H1 (cell line): Measurements from ENCODE around the gene ARPC2. TPM values are rescaled to one million over a fixed set of nuclear protein-coding genes. Genes with fewer than 3 reads are reported as not detected.

Experiments
- CHD7 ChIP-seq: fragments of 300-600 bp; sonication (generic); IDR thresholded peaks from 2 replicates; pipeline ENCODE4 v1.7.1; 2012; ENCODE audit warnings: low read length, moderate library complexity, mild to moderate bottlenecking, inconsistent platforms; ENCODE audit not compliant: insufficient replicate concordance
- TCF12 ChIP-seq: IDR thresholded peaks from 2 replicates; pipeline ENCODE4 v1.6.1; 2011; ENCODE audit warnings: low read depth, mild to moderate bottlenecking, low read length
- USF2 ChIP-seq: IDR thresholded peaks from 2 replicates; pipeline ENCODE4 v1.6.1; 2011; ENCODE audit warnings: low read length, improper control_type of control experiment
- ZNF274 ChIP-seq: IDR thresholded peaks from 2 replicates; pipeline ENCODE4 v1.7.0; 2012; ENCODE audit warnings: low read length, borderline replicate concordance; ENCODE audit errors: extremely low read depth
- polyA plus RNA-seq, 7 experiments: library from polyadenylated mRNA; depleted of rRNA in 3 of 7; stranded (reverse) in 5 of 7; unstranded in 2 of 7; fragments of >200 nt in 5 of 7; fragments of 200-250 nt in 2 of 7; gene quantifications; 1 replicate in 5 of 7; 2 replicates in 1 of 7; 4 replicates in 1 of 7; pipeline versions ENCODE4 v1.2.1 to v1.2.3, GENCODE V29; 2011 to 2013; ENCODE audit warnings: missing spikeins in 2 of 7, mixed read lengths in 2 of 7
- total RNA-seq: library from RNA; stranded (reverse); fragmentation: NEBNext Ultra II Directional; extraction: Animal tissue kit (Norgen Biotek cat#: 25700); gene quantifications from 2 replicates; pipeline ENCODE4 v1.2.1, GENCODE V29; 2021

Gene ARPC2
- total and polyA plus RNA-seq, 2 of the 8 experiments (the other 6 are each of a cell fraction or from before 2014, with no cell fraction given): 174 to 195 TPM

GRCh38 chr2:218219934-218220333 lies 2.9 kb downstream of the ARPC2 start (continued):
- TF ChIP-seq TCF12 (no peak), ZNF274 (no peak), USF2 (no peak), CHD7 (no peak)
